ENCODE data around the gene RGL2.
"Not testable (repeated sequence)": the region's sequence is repeated elsewhere in the genome, so short reads cannot be mapped to it uniquely, and the experiment has no call there.

The RGL2 gene

GRCh38 chr6:33273129-33273923 lies 25.4 kb downstream of the RGL2 start:
- DNase-seq = no peak

GRCh38 chr6:33272275-33273128 lies 26.2 kb downstream of the RGL2 start:
- DNase-seq = no peak

- peak; percentile 93 for DNase-seq
These were observed 27.1 kb downstream of the RGL2 start, which contains the start of the genes RPS18 and VPS52 for GRCh38 chr6:33271468-33272274. RPS18 (plus strand) TSS chr6:33272075; CDS start chr6:33272120, 45 bp downstream. VPS52 (minus strand) TSS chr6:33271876; CDS start chr6:33271675, 201 bp downstream.

DNA sequence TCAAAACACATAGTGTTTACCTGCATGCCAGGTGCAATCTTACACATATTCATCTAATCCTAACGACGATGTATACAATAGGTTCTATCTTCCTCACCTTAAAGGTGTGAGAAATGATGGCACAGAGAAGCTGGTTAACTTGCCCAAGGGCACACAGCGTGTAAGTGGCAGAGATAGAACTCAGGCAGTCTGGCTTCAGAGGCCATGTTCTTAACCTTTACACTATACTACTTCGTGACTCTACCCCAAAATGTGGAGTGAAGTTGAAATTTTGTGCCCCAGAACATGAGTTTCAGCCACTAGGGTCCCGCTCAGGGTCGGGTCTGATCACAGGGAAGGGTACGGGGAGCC lies 27.6 kb downstream of the RGL2 start:
- DNase-seq = no peak

GRCh38 chr6:33264015-33264414 lies 34.7 kb downstream of the RGL2 start:
- no peak for DNase-seq

GRCh38 chr6:33262490-33262889 lies 36.3 kb downstream of the RGL2 start:
- DNase-seq = not testable (repeated sequence)

- DNase-seq = no peak
These were observed 39.7 kb downstream of the RGL2 start for GRCh38 chr6:33259032-33259431.

- DNase-seq = no peak
These were observed 44.2 kb downstream of the RGL2 start for GRCh38 chr6:33254591-33254990.

DNA sequence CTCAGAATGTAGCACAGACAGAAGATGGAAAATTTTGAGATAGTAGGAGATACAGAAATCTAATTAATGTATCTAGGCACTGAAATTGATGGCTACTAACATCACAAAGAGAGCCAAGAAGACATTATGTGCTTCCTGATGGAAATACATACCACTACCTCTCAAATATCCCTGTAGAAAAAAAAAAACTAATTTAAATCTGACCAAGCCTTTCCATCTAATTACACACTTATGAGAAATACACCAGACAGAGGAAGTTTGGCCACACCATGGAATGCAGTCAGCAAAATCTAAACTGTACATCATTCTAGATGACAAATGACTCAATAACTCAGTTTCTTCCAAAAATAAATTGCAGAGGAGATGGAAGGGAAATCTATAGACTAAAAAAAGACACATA lies 46.0 kb downstream of the RGL2 start:
- no peak for DNase-seq

- DNase-seq = peak; percentile 32
These were observed 47.2 kb downstream of the RGL2 start for GRCh38 chr6:33251395-33252012.

DNA sequence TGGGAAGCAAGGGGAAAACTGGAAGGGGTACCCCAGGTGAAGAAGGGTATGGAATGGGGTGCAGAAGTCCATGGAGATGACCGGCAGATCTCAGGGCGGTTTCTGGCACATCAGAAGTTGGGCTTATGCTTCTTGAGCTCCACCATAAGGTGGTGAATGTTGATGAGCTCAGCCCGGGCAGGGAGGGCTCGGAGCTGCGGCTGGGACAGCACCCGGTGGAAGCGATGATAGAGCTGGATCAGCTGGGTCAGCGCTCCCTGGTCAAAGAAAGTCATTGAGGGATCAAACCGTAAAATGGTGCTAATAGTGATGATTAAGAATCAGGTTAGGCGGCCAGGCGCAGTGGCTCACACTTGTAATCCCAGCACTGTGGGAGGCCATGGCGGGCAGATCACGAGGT lies 48.0 kb downstream of the RGL2 start:
- no peak for DNase-seq

- DNase-seq = peak; percentile 46
These were observed 48.8 kb downstream of the RGL2 start for GRCh38 chr6:33249732-33250630.

DNA sequence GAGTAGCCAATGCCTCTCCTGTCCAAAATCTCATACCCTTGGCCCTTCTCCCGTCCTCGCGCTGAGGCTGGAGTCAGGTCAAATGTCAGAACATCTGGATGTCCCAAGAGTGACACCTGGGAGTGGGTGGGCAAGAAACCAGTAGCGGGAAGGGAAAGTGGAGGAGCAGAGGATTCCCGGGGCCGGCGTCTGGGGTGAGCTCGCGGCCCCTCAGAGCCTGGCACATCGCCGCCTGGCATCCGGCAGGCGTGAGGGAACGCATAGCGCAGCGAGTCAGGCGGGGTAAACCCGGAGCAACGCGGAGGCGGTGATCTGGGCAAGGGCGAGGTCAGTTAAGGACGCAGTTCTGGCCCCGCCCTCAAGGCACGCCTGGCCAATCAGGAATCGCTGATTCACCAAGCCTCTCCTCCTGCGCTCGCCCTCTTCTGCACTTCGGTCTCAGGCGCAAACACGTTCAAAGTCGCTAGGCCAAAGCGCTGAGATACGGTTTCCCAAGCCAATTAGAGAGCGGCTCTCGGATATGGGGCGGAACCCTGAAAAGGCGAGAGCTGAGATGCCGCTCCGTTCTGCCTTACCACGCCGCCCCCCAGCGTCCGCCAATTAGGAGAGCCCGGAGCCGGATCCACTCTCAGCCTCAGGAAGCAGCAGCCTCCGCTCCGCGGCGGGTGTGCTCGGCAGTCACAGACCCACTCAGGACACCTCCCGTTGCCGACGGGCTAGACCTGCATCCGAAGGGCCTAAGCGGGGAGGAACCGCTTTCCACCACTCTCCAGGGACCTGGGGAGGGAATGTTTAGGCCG lies 49.6 kb downstream of the RGL2 start:
- peak; percentile 98 for DNase-seq

- DNase-seq = no peak
These were observed 50.2 kb downstream of the RGL2 start for GRCh38 chr6:33248643-33248931.

- DNase-seq = peak; percentile 95
These were observed 50.6 kb downstream of the RGL2 start for GRCh38 chr6:33247977-33248642.

DNA sequence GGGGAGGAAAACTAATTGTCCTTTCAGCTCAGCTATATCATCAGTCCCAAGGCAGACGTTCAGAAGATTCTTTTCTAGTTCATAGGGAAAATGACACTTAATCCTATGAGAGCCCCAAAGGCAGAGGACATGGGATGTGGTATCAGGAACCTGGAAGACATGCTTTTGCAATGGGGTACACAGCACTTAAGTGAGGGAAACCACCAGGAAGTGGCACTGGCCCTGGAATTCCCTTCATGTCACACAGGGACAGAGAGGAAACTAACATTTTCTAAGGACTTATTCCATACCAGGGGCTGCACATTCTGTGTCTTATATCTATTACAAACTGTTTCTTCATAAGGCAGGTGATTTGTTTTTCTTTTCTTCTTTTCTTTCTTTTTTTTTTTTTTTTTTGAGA lies 55.3 kb downstream of the RGL2 start:
- no peak for DNase-seq

DNA sequence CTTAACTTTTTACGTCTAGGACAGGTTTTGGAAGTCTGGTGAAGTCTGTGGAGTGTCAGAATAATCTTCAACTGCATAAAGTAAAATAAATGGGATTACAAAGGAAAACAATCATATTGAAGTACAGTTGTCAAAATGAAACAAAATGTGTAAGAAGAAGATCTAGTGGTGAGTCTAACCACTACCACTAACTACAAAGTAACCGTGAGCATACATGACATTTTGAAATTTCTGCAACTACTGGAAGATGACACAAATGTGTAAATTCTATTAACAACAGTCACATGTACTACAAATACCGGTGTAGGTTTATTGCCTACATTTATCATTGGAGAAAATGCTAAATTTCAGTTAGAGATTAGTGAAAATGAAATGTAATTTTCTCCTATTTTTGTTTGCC lies 56.8 kb downstream of the RGL2 start:
- DNase-seq = no peak

Data from activated CD4-positive, alpha-beta T cell treated with anti-CD3 and anti-CD28 coated beads for 48 hours (primary cell).